ENCODE results near the gene CSF3. TPM values are rescaled to one million over a fixed set of nuclear protein-coding genes. Genes with fewer than 3 reads are reported as not detected.
A peak's percentile ranks its signal among the peaks of the same experiment; 100 is the strongest.

The CSF3 gene
- total and polyA plus RNA-seq, 2 of the 13 experiments (the other 11 are each of a cell fraction or from before 2014, with no cell fraction given), result 0.09 TPM; not detected in 1

DNA sequence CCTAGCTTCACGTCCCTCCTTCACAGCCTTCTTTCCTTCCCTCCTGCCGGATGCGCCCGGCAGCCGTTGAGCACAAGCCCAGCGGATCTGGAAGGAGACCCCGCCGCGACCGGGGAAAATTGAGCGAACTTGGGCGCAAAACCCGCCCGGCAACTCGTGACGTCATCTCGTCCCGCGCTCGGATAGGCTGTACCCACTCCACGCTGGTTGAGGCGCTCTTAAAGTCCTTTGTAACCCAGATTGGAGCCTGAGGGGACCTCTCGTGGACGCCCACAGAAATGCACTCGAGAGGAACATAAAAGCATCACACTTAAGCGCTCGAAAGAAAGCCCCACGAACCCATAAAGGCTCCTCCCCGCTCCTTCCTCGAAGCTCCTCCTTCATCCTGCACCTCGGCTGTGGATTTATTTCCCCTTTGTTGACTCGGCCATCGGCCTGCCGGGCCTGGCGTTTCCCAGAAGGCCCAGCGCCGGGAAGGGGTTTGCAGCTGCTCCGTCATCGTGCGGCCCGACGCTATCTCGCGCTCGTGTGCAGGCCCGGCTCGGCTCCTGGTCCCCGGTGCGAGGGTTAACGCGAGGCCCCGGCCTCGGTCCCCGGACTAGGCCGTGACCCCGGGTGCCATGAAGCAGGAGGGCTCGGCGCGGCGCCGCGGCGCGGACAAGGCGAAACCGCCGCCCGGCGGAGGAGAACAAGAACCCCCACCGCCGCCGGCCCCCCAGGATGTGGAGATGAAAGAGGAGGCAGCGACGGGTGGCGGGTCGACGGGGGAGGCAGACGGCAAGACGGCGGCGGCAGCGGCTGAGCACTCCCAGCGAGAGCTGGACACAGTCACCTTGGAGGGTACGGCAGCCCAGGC, 34.7 kb upstream of the CSF3 start, which contains the start of gene PSMD3 (continued):
- TF ChIP-seq, protein P1, sequence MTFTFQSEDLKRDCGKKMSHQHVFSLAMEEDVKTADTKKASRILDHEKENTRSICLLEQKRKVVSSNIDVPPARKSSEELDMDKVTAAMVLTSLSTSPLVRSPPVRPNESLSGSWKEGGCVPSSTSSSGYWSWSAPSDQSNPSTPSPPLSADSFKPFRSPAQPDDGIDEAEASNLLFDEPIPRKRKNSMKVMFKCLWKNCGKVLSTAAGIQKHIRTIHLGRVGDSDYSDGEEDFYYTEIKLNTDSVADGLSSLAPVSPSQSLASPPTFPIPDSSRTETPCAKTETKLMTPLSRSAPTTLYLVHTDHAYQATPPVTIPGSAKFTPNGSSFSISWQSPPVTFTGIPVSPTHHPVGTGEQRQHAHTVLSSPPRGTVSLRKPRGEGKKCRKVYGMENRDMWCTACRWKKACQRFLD (CRISPR knock-in tag; IDR thresholded peaks at IDR 0.05; ENCODE audit: borderline replicate concordance), result peak; percentile 36; the same call in 1 of the 2 replicates
- TF ChIP-seq TEAD3 (CRISPR knock-in tag; optimal IDR thresholded peaks at IDR 0.05; ENCODE audit: borderline replicate concordance) (peak; percentile 87), NAIF1 (CRISPR knock-in tag; IDR thresholded peaks at IDR 0.05; ENCODE audit: borderline replicate concordance) (no peak; the same call in 1 of the 2 replicates), SP5 (CRISPR knock-in tag; IDR thresholded peaks at IDR 0.05; ENCODE audit: borderline replicate concordance, low read depth) (peak; percentile 64; the same call in 1 of the 2 replicates), ZNF296 (CRISPR knock-in tag; conservative IDR thresholded peaks at IDR 0.05) (peak; percentile 89), ZNF713 (CRISPR knock-in tag; IDR thresholded peaks at IDR 0.05) (no peak; the same call in 1 of the 2 replicates), RCOR2 (CRISPR knock-in tag; IDR thresholded peaks at IDR 0.05) (peak; percentile 65; the same call in 1 of the 2 replicates), CENPX (CRISPR knock-in tag; IDR thresholded peaks at IDR 0.05) (no peak)
- TF ChIP-seq, protein P2, sequence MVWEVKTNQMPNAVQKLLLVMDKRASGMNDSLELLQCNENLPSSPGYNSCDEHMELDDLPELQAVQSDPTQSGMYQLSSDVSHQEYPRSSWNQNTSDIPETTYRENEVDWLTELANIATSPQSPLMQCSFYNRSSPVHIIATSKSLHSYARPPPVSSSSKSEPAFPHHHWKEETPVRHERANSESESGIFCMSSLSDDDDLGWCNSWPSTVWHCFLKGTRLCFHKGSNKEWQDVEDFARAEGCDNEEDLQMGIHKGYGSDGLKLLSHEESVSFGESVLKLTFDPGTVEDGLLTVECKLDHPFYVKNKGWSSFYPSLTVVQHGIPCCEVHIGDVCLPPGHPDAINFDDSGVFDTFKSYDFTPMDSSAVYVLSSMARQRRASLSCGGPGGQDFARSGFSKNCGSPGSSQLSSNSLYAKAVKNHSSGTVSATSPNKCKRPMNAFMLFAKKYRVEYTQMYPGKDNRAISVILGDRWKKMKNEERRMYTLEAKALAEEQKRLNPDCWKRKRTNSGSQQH (CRISPR knock-in tag; IDR thresholded peaks at IDR 0.05; ENCODE audit: low read depth), result peak; percentile 83; the same call in 1 of the 2 replicates
- TF ChIP-seq, protein P3, sequence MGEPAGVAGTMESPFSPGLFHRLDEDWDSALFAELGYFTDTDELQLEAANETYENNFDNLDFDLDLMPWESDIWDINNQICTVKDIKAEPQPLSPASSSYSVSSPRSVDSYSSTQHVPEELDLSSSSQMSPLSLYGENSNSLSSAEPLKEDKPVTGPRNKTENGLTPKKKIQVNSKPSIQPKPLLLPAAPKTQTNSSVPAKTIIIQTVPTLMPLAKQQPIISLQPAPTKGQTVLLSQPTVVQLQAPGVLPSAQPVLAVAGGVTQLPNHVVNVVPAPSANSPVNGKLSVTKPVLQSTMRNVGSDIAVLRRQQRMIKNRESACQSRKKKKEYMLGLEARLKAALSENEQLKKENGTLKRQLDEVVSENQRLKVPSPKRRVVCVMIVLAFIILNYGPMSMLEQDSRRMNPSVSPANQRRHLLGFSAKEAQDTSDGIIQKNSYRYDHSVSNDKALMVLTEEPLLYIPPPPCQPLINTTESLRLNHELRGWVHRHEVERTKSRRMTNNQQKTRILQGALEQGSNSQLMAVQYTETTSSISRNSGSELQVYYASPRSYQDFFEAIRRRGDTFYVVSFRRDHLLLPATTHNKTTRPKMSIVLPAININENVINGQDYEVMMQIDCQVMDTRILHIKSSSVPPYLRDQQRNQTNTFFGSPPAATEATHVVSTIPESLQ (CRISPR knock-in tag; conservative IDR thresholded peaks at IDR 0.05), result no peak; the same call in 1 of the 2 replicates
- TF ChIP-seq, protein P4, sequence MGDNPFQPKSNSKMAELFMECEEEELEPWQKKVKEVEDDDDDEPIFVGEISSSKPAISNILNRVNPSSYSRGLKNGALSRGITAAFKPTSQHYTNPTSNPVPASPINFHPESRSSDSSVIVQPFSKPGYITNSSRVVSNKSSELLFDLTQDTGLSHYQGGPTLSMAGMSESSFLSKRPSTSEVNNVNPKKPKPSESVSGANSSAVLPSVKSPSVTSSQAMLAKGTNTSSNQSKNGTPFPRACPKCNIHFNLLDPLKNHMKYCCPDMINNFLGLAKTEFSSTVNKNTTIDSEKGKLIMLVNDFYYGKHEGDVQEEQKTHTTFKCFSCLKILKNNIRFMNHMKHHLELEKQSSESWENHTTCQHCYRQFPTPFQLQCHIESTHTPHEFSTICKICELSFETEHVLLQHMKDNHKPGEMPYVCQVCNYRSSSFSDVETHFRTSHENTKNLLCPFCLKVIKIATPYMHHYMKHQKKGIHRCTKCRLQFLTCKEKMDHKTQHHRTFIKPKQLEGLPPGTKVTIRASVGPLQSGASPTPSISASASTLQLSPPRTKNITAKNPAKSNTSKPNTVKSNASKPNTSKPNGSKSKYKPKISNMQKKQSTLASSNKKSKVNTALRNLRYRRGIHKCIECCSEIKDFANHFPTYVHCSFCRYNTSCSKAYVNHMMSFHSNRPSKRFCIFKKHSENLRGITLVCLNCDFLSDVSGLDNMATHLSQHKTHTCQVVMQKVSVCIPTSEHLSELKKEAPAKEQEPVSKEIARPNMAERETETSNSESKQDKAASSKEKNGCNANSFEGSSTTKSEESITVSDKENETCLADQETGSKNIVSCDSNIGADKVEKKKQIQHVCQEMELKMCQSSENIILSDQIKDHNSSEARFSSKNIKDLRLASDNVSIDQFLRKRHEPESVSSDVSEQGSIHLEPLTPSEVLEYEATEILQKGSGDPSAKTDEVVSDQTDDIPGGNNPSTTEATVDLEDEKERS (CRISPR knock-in tag; IDR thresholded peaks at IDR 0.05), result peak; percentile 97
- TF ChIP-seq, protein P5, sequence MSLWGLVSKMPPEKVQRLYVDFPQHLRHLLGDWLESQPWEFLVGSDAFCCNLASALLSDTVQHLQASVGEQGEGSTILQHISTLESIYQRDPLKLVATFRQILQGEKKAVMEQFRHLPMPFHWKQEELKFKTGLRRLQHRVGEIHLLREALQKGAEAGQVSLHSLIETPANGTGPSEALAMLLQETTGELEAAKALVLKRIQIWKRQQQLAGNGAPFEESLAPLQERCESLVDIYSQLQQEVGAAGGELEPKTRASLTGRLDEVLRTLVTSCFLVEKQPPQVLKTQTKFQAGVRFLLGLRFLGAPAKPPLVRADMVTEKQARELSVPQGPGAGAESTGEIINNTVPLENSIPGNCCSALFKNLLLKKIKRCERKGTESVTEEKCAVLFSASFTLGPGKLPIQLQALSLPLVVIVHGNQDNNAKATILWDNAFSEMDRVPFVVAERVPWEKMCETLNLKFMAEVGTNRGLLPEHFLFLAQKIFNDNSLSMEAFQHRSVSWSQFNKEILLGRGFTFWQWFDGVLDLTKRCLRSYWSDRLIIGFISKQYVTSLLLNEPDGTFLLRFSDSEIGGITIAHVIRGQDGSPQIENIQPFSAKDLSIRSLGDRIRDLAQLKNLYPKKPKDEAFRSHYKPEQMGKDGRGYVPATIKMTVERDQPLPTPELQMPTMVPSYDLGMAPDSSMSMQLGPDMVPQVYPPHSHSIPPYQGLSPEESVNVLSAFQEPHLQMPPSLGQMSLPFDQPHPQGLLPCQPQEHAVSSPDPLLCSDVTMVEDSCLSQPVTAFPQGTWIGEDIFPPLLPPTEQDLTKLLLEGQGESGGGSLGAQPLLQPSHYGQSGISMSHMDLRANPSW (CRISPR knock-in tag; IDR thresholded peaks at IDR 0.05; ENCODE audit: borderline replicate concordance), result 0 out of 2 replicates have a peak, but pooled peaks have one; percentile 58
- TF ChIP-seq, protein P6, sequence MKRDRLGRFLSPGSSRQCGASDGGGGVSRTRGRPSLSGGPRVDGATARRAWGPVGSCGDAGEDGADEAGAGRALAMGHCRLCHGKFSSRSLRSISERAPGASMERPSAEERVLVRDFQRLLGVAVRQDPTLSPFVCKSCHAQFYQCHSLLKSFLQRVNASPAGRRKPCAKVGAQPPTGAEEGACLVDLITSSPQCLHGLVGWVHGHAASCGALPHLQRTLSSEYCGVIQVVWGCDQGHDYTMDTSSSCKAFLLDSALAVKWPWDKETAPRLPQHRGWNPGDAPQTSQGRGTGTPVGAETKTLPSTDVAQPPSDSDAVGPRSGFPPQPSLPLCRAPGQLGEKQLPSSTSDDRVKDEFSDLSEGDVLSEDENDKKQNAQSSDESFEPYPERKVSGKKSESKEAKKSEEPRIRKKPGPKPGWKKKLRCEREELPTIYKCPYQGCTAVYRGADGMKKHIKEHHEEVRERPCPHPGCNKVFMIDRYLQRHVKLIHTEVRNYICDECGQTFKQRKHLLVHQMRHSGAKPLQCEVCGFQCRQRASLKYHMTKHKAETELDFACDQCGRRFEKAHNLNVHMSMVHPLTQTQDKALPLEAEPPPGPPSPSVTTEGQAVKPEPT (CRISPR knock-in tag; IDR thresholded peaks at IDR 0.05; ENCODE audit: low read depth), result peak; percentile 91

All from HepG2 (cell line).